Memory B cell (primary cell): Measurements from ENCODE around the gene AARSD1.
A peak's percentile ranks its signal among the peaks of the same experiment; 100 is the strongest.
"Not testable (repeated sequence)": the region's sequence is repeated elsewhere in the genome, so short reads cannot be mapped to it uniquely, and the experiment has no call there.

Experiments used
- ATAC-seq: fragments of 150-1000 bp; cut with Tn5 transposase; 2 replicates; pipeline ENCODE4 v1.10.0; 2021; ENCODE audit warnings: low read depth, mild to moderate bottlenecking, moderate library complexity
- DNase-seq, 2 donors: peaks; one replicate each; pipeline ENCODE4 v3.0.0; 2022; ENCODE audit warnings: low spot score in 2 of 2
- H3K27ac Mint-ChIP-seq: one replicate; pipeline ENCODE4 v1.8.0; 2022; ENCODE audit warnings: mild to moderate bottlenecking, moderate library complexity, mixed read lengths
- H3K27me3 Mint-ChIP-seq: one replicate; pipeline ENCODE4 v1.8.0; 2022; ENCODE audit warnings: mixed read lengths
- H3K36me3 Mint-ChIP-seq: one replicate; pipeline ENCODE4 v1.8.0; 2022; ENCODE audit warnings: mild to moderate bottlenecking, mixed read lengths
- H3K4me1 Mint-ChIP-seq: one replicate; pipeline ENCODE4 v1.8.0; 2022; ENCODE audit warnings: mixed read lengths
- H3K4me3 Mint-ChIP-seq: one replicate; pipeline ENCODE4 v1.8.0; 2022; ENCODE audit warnings: mild to moderate bottlenecking, moderate library complexity, mixed read lengths
- H3K9me3 Mint-ChIP-seq: one replicate; pipeline ENCODE4 v1.8.0; 2022; ENCODE audit warnings: mixed read lengths

AARSD1 gene

GRCh38 chr17:42920106-42920900, 44.0 kb downstream of the AARSD1 start:
- ATAC-seq (no peak), DNase-seq (no peak)
- peaks cover 1% of the 10 kb centered on the region for H3K36me3 Mint-ChIP-seq
- peaks cover 7% of the 10 kb centered on the region for H3K27me3 Mint-ChIP-seq
- H3K27ac Mint-ChIP-seq, result no peak overlapping the region
- H3K4me3 Mint-ChIP-seq, result no peak overlapping the region
- H3K9me3 Mint-ChIP-seq, result no peaks in the 10 kb centered on the region
- H3K4me1 Mint-ChIP-seq, result peaks cover 2% of the 10 kb centered on the region

GRCh38 chr17:42919522-42920077, 44.7 kb downstream of the AARSD1 start:
- not testable (repeated sequence) for DNase-seq, H3K4me3 Mint-ChIP-seq

DNA sequence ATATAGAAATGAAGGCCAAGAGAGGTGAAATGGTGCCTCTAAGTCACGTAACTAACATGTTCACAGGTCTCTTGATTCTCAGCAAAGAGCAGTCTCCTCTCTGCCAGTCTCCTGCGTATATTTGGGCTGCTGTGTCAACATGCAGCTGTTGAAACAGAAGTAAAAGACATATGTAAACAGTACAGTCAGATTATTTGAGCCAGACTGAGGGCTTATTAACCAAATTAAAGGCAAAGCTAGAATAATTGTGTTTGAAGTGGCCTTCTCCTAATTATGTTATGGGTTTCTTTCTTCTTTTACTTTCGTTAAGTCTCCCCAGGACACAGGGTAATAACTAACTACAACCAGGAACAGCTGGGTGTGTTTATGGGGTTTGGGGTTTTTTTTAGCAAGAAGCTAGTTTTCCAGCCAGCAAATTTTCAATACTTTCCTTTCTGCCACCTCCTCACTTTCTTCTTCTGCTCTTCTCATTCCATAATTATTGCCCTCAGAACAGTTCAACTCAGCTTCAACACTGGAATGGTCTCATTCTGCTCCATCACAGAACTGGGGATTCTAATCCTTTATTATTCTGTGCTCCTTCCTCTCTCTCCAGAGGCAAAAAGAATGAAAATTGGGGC, 45.2 kb downstream of the AARSD1 start:
- Mint-ChIP-seq H3K9me3 (no peaks in the 10 kb centered on the region), H3K27me3 (peaks cover 3% of the 10 kb centered on the region), H3K4me1 (no peaks in the 10 kb centered on the region), H3K36me3 (no peaks in the 10 kb centered on the region), H3K4me3 (no peak overlapping the region), H3K27ac (no peak overlapping the region)
- DNase-seq (no peak), ATAC-seq (no peak)

More at GRCh38 chr17:42919522-42920077, 44.7 kb downstream of the AARSD1 start:
- not testable (repeated sequence) for ATAC-seq, H3K9me3 Mint-ChIP-seq, H3K4me1 Mint-ChIP-seq, H3K36me3 Mint-ChIP-seq, H3K27me3 Mint-ChIP-seq, H3K27ac Mint-ChIP-seq

DNA sequence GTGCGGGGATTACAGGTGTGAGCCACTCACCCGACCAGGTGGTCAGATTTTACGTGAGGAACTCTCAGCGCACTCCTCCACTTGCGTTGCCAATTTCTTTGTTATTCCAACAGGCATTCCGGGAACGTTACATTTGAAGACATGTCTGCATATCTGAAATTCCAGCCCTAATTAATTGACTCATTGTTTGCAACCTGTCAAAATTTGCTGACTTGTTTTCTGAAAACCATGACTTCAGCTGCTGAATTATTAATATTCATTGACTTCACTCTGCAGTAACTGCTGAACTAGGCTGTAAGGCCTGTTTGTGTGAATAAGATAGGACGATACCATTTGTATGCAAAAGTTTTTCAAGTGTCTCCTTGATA, 47.0 kb downstream of the AARSD1 start:
- Mint-ChIP-seq H3K4me1 (no peaks in the 10 kb centered on the region), H3K36me3 (no peaks in the 10 kb centered on the region), H3K27ac (no peak overlapping the region), H3K9me3 (no peaks in the 10 kb centered on the region), H3K27me3 (peaks cover 3% of the 10 kb centered on the region), H3K4me3 (no peak overlapping the region)
- ATAC-seq (no peak), DNase-seq (no peak)

DNA sequence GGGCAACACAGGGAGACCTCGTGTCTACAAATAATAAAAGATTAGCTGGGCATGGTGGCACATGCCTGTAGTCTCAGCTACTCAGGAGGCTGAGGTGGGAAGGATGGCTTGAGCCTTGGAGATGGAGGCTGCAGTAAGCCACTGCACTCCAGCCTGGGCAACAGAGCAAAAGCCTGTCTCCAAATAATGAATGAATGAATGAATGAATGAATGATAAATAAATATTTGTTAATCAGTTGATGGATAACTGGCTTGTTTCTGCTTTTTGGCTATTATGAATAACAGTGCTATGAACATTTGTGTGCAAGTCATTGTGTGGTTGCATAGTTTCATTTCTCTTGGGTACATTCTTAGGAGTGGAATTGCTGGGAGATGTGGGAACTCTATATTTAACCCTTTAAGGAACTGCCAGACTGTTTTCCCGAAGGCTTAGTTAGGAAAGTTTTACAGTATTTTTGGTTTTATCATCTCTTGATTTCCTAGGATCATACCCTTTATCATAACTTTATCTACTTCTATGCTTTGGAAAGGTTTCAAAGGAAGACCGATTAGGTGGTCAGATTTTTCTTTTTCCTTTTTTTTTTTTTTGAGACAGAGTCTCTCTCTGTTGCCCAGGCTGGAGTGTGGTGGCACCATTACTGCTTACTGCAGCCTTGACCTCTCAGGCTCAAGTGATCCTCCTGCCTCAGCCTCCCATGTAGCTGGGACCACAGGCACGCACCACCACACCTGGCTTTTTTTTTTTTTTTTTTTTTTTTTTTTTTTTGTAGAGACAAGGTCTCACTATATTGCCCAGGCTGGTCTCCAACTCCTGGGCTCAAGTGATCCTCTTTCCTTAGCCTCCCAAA, 47.6 kb downstream of the AARSD1 start:
- H3K9me3 Mint-ChIP-seq, DNase-seq, H3K36me3 Mint-ChIP-seq, H3K27me3 Mint-ChIP-seq, H3K4me3 Mint-ChIP-seq, H3K27ac Mint-ChIP-seq, H3K4me1 Mint-ChIP-seq, ATAC-seq: not testable (repeated sequence)

GRCh38 chr17:42915288-42915687, 49.0 kb downstream of the AARSD1 start:
- H3K4me3 Mint-ChIP-seq, H3K27me3 Mint-ChIP-seq, DNase-seq, H3K9me3 Mint-ChIP-seq, H3K27ac Mint-ChIP-seq, H3K36me3 Mint-ChIP-seq, H3K4me1 Mint-ChIP-seq, ATAC-seq: not testable (repeated sequence)

DNA sequence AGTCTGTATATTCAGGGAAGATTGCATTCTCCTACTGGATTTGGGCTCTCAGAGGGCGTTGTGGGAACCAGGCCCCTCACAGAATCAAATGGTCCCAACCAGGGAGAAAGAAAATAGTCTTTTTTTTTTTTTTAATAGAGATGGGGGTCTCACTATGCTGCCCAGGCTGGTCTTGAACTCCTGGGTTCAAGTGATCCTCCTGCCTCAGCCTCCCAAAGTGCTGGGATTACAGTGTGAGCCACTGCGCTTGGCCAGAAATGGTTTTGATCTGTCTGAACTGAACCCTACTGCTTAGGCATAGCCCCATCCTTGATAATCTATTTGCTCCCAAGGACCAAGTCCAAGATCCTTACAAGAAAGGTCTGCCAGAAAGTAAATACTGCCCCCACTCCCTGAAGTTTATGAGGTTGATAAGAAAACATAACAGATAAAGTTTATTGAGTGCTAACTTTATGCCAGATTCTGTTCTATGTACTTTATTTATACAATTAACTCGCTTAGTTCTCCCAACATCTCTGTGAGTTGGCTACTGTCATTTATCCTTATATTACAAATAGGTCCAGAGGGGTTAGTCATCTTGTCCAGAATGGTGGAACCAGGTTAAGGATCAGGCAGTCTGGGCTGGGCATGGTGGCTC, 50.2 kb downstream of the AARSD1 start:
- Mint-ChIP-seq H3K4me1 (peaks cover 3% of the 10 kb centered on the region), H3K9me3 (no peaks in the 10 kb centered on the region), H3K36me3 (no peaks in the 10 kb centered on the region), H3K27ac (no peak overlapping the region), H3K4me3 (no peak overlapping the region), H3K27me3 (peaks cover 7% of the 10 kb centered on the region)
- no peak for ATAC-seq
- DNase-seq, result no peak

GRCh38 chr17:42913522-42913921, 50.7 kb downstream of the AARSD1 start:
- peaks cover 4% of the 10 kb centered on the region for H3K4me1 Mint-ChIP-seq
- ATAC-seq (no peak), DNase-seq (no peak)
- peaks cover 7% of the 10 kb centered on the region for H3K27me3 Mint-ChIP-seq
- H3K36me3 Mint-ChIP-seq, result no peaks in the 10 kb centered on the region
- no peak overlapping the region for H3K27ac Mint-ChIP-seq
- no peak overlapping the region for H3K4me3 Mint-ChIP-seq
- H3K9me3 Mint-ChIP-seq, result no peaks in the 10 kb centered on the region

GRCh38 chr17:42908872-42909700, 55.2 kb downstream of the AARSD1 start:
- Mint-ChIP-seq H3K36me3 (no peaks in the 10 kb centered on the region), H3K4me3 (peak overlapping the region; percentile 21), H3K4me1 (peaks cover 9% of the 10 kb centered on the region), H3K27me3 (peaks cover 7% of the 10 kb centered on the region), H3K27ac (no peak overlapping the region), H3K9me3 (no peaks in the 10 kb centered on the region)
- ATAC-seq (no peak), DNase-seq (no peak)

- Mint-ChIP-seq H3K4me3 (no peak overlapping the region), H3K9me3 (no peaks in the 10 kb centered on the region), H3K27ac (no peak overlapping the region), H3K27me3 (peaks cover 7% of the 10 kb centered on the region), H3K36me3 (no peaks in the 10 kb centered on the region), H3K4me1 (peaks cover 9% of the 10 kb centered on the region)
- ATAC-seq (peak; percentile 27), DNase-seq (no peak)
Measured at GRCh38 chr17:42906772-42907446, 57.3 kb downstream of the AARSD1 start.

DNA sequence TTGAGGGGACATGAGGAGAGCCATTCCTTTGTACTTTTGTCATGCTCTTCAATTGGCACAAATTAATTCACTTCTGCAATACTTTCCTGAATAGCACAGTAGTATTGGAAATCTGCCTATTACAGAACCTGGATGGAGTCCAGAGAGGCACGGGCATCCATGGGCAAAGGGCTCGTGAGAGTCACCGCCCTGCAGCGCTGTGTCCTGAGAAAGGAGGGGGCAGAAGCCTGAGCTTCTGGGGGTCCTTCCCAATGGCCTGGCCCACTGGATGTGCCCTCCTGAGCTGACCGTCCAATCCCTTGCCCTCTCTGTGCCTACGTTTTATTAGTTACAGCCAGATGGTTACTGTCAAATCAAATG, 60.2 kb downstream of the AARSD1 start:
- Mint-ChIP-seq H3K27me3 (no peaks in the 10 kb centered on the region), H3K9me3 (no peaks in the 10 kb centered on the region), H3K27ac (no peak overlapping the region), H3K36me3 (no peaks in the 10 kb centered on the region), H3K4me3 (no peak overlapping the region), H3K4me1 (peaks cover 5% of the 10 kb centered on the region)
- ATAC-seq, result no peak
- DNase-seq, result no peak

- no peak overlapping the region for H3K4me3 Mint-ChIP-seq
- DNase-seq, result no peak
- H3K27ac Mint-ChIP-seq, result no peak overlapping the region
- no peaks in the 10 kb centered on the region for H3K36me3 Mint-ChIP-seq
- ATAC-seq, result no peak
- peaks cover 4% of the 10 kb centered on the region for H3K27me3 Mint-ChIP-seq
- H3K9me3 Mint-ChIP-seq, result no peaks in the 10 kb centered on the region
- no peaks in the 10 kb centered on the region for H3K4me1 Mint-ChIP-seq
Measured at GRCh38 chr17:42901535-42902229, 62.6 kb downstream of the AARSD1 start.
